HepG2 (cell line): ENCODE results near the gene TOB1. TPM values are rescaled to one million over a fixed set of nuclear protein-coding genes. Genes with fewer than 3 reads are reported as not detected.

Experiments used
- ATAC-seq: fragments of 200-7000 bp; cut with Tn5 transposase; 3 replicates; pipeline ENCODE4 v1.9.1; 2020; ENCODE audit warnings: mild to moderate bottlenecking, moderate library complexity
- BruUV-seq: library from RNA; stranded (reverse); fragments of 400-500 nt; replicated peaks from 2 replicates; lab custom pipeline; 2021; lab: Mats Ljungman, UMichigan
- CTCF ChIA-PET: fragments of 300-600 bp; formaldehyde crosslinking; extraction: SDS; loops from one replicate; lab custom pipeline; 2021; ENCODE audit warnings: low total read pairs, inconsistent platforms, low intra/inter-chr PET ratio; lab: Yijun Ruan, JAX
- POLR2A ChIA-PET: fragments of 350-600 bp; sonication (Branson Sonifier 250); formaldehyde crosslinking; loops from one replicate; lab custom pipeline; 2020; ENCODE audit warnings: antibody characterized with exemption, inconsistent platforms; lab: Yijun Ruan, JAX
- DNase-seq: peaks from one replicate; pipeline ENCODE4 v3.0.0-alpha.2; 2015; ENCODE audit warnings: low spot score
- FAIRE-seq: peaks from 3 replicates; lab custom pipeline; 2011; peaks lifted over from hg19 to GRCh38; lab: Jason Lieb, UNC
- H2AFZ ChIP-seq: one replicate; pipeline ENCODE4 v1.6.1; 2011; ENCODE audit warnings: low read length, inconsistent platforms
- H3K27ac ChIP-seq: fragments of 300-600 bp; 3 replicates; pipeline ENCODE4 v1.8.0; 2011; ENCODE audit warnings: mixed run types, mild to moderate bottlenecking, mixed read lengths, low read length, inconsistent platforms; ENCODE audit not compliant: insufficient read depth; ENCODE audit errors: extremely low read length
- H3K27me3 ChIP-seq, 2 experiments: fragments of 200-600 bp in 1 of 2; 2 replicates in 1 of 2; 3 replicates in 1 of 2; pipeline versions ENCODE4 v1.6.0 to v1.8.0; 2011; ENCODE audit warnings: low read length in 2 of 2, mild to moderate bottlenecking in 2 of 2, moderate library complexity in 2 of 2, inconsistent platforms in 1 of 2; ENCODE audit not compliant: insufficient read depth in 2 of 2, control insufficient read depth in 1 of 2
- H3K36me3 ChIP-seq, 2 experiments: fragments of 200-600 bp in 1 of 2; replicated peaks in 1 of 2; 2 replicates in 1 of 2; 3 replicates in 1 of 2; pipeline versions ENCODE4 v1.5.1 to v1.8.0; 2011; ENCODE audit warnings: low read length in 2 of 2, inconsistent platforms in 1 of 2; ENCODE audit not compliant: insufficient read depth in 2 of 2, control insufficient read depth in 1 of 2
- H3K4me1 ChIP-seq: 2 replicates; pipeline ENCODE4 v1.5.1; 2012; ENCODE audit warnings: low read length, inconsistent platforms; ENCODE audit not compliant: insufficient read depth
- H3K4me2 ChIP-seq: 2 replicates; pipeline ENCODE4 v1.6.0; 2011; ENCODE audit warnings: low read depth, low read length, inconsistent platforms
- H3K4me3 ChIP-seq, 3 experiments: fragments of 200-600 bp in 1 of 3; sonication (generic), shearing (Covaris generic) in 1 of 3; replicated peaks in 1 of 3; 2 replicates each; pipeline ENCODE4 v1.5.1; 2011 to 2016; ENCODE audit warnings: low read length in 3 of 3, inconsistent platforms in 2 of 3, low read depth in 2 of 3, mild to moderate bottlenecking in 2 of 3, control low read depth in 1 of 3, mixed read lengths in 1 of 3; ENCODE audit not compliant: insufficient read depth in 1 of 3
- H3K79me2 ChIP-seq: one replicate; pipeline ENCODE4 v1.6.1; 2011; ENCODE audit warnings: low read length, inconsistent platforms; ENCODE audit not compliant: insufficient read depth
- H3K9ac ChIP-seq: 2 replicates; pipeline ENCODE4 v1.6.0; 2011; ENCODE audit warnings: mild to moderate bottlenecking, low read depth, low read length, inconsistent platforms; ENCODE audit not compliant: insufficient read depth
- H3K9me3 ChIP-seq: 2 replicates; pipeline ENCODE4 v1.5.1; 2012; ENCODE audit warnings: mild to moderate bottlenecking, low read length
- H4K20me1 ChIP-seq: 2 replicates; pipeline ENCODE4 v1.6.0; 2011; ENCODE audit warnings: inconsistent platforms, mild to moderate bottlenecking, low read length, moderate library complexity; ENCODE audit not compliant: insufficient read depth
- ARNTL ChIP-seq: sonication (generic); formaldehyde crosslinking; IDR thresholded peaks from 2 replicates; pipeline ENCODE4 v1.4.0; 2020; ENCODE audit warnings: mild to moderate bottlenecking, missing genetic modification reagents
- ATF7 ChIP-seq, 2 experiments: fragments of 450-650 bp in 1 of 2; sonication (generic) in 1 of 2; formaldehyde crosslinking in 1 of 2; IDR thresholded peaks; 2 replicates each; pipeline versions ENCODE4 v1.4.0 to v1.6.1; 2016 to 2020; ENCODE audit warnings: antibody characterized with exemption in 1 of 2, mild to moderate bottlenecking in 1 of 2, missing genetic modification reagents in 1 of 2
- CENPT ChIP-seq: sonication (generic); formaldehyde crosslinking; IDR thresholded peaks from 2 replicates; pipeline ENCODE4 v1.8.0; 2022; ENCODE audit warnings: low read depth, mild to moderate bottlenecking, moderate library complexity, missing genetic modification reagents
- E2F5 ChIP-seq: sonication (generic); formaldehyde crosslinking; conservative IDR thresholded peaks from 2 replicates; pipeline ENCODE4 v1.4.0; 2020; ENCODE audit warnings: missing genetic modification reagents
- ETV6 ChIP-seq: sonication (generic); formaldehyde crosslinking; conservative IDR thresholded peaks from 2 replicates; pipeline ENCODE4 v1.4.0; 2020; ENCODE audit warnings: missing genetic modification reagents
- NR2F6 ChIP-seq, 2 experiments: IDR thresholded peaks; 2 replicates each; pipeline ENCODE4 v1.6.1; 2016; ENCODE audit warnings: antibody characterized with exemption in 1 of 2, mild to moderate bottlenecking in 1 of 2
- PAF1 ChIP-seq: IDR thresholded peaks from 2 replicates; pipeline ENCODE4 v1.6.1; 2016; ENCODE audit warnings: missing genetic modification reagents, missing compliant biosample characterization
- SRSF9 ChIP-seq: fragments of 200-400 bp; formaldehyde crosslinking; IDR thresholded peaks from 2 replicates; pipeline ENCODE4 v1.6.1; 2018; ENCODE audit warnings: borderline replicate concordance, mild to moderate bottlenecking, low read depth, low read length; ENCODE audit not compliant: insufficient read depth, poor library complexity, severe bottlenecking
- TBX2 ChIP-seq: sonication (generic); formaldehyde crosslinking; IDR thresholded peaks from 2 replicates; pipeline ENCODE4 v1.5.0; 2020; ENCODE audit warnings: missing genetic modification reagents, mild to moderate bottlenecking, borderline replicate concordance
- YEATS4 ChIP-seq: sonication (generic); formaldehyde crosslinking; IDR thresholded peaks from 2 replicates; pipeline ENCODE4 v1.4.0; 2020; ENCODE audit warnings: missing genetic modification reagents, borderline replicate concordance
- ZFP37 ChIP-seq: sonication (generic); formaldehyde crosslinking; IDR thresholded peaks from 2 replicates; pipeline ENCODE4 v1.4.0; 2020; ENCODE audit warnings: missing genetic modification reagents, borderline replicate concordance
- ZIK1 ChIP-seq: sonication (generic); formaldehyde crosslinking; IDR thresholded peaks from 2 replicates; pipeline ENCODE4 v1.5.0; 2020; ENCODE audit warnings: mild to moderate bottlenecking, low read depth, missing genetic modification reagents, borderline replicate concordance
- ZNF234 ChIP-seq: sonication (generic); formaldehyde crosslinking; conservative IDR thresholded peaks from 2 replicates; pipeline ENCODE4 v1.5.1; 2020; ENCODE audit warnings: mild to moderate bottlenecking, missing genetic modification reagents
- ZNF44 ChIP-seq: sonication (generic); formaldehyde crosslinking; IDR thresholded peaks from 2 replicates; pipeline ENCODE4 v1.5.1; 2020; ENCODE audit warnings: mild to moderate bottlenecking, missing genetic modification reagents
- ZNF574 ChIP-seq: sonication (generic); formaldehyde crosslinking; IDR thresholded peaks from 2 replicates; pipeline ENCODE4 v1.4.0; 2020; ENCODE audit warnings: missing genetic modification reagents
- ZNF670 ChIP-seq: sonication (generic); formaldehyde crosslinking; IDR thresholded peaks from 2 replicates; pipeline ENCODE4 v1.8.0; 2022; ENCODE audit warnings: mild to moderate bottlenecking, missing genetic modification reagents, borderline replicate concordance
- WGBS: methylation state at CpG from one replicate; pipeline ENCODE4 v1.1.6; 2017; ENCODE audit warnings: low lambda C conversion rate; 5-methylcytosine and 5-hydroxymethylcytosine counted together
- in situ Hi-C: cut with HindIII; loops from 2 replicates; pipeline ENCODE4 v1.10.0; 2017; ENCODE audit warnings: low pct_unique_long_range_greater_than_20kb; ENCODE audit not compliant: extremely low pct_ligation_motif_present
- intact Hi-C: fragments of 100-400 bp; cut with micrococcal nuclease; formaldehyde crosslinking; loops from one replicate; pipeline ENCODE4 v1.10.0; 2022; ENCODE audit not compliant: unreplicated experiment
- polyA plus RNA-seq, 8 experiments: library from polyadenylated mRNA; depleted of rRNA in 3 of 8; stranded (reverse) in 7 of 8; unstranded in 1 of 8; fragments of >200 nt; fragmentation: Illumina TruSeq in 4 of 8; extraction: Trizol in 4 of 8; gene quantifications; 2 replicates each; pipeline versions ENCODE4 v1.2.1 to v1.2.3, GENCODE V29; 2011 to 2016; ENCODE audit warnings: low read depth in 4 of 8, missing spikeins in 1 of 8, mixed read lengths in 1 of 8; ENCODE audit not compliant: insufficient read depth in 1 of 8
- total RNA-seq, 5 experiments: library from RNA; depleted of rRNA; stranded (reverse); fragments of >200 nt; fragmentation: Illumina TruSeq; extraction: Trizol; gene quantifications; 2 replicates each; pipeline ENCODE4 v1.2.3, GENCODE V29; 2016; ENCODE audit warnings: low read depth in 1 of 5
- TF ChIP-seq, protein P1 (sequence below): sonication (generic); formaldehyde crosslinking; IDR thresholded peaks from 2 replicates; pipeline ENCODE4 v1.8.0; 2022; ENCODE audit warnings: missing genetic modification reagents, mild to moderate bottlenecking, inconsistent platforms, borderline replicate concordance

The TOB1 gene
- total and polyA plus RNA-seq, 2 of the 13 experiments (the other 11 are each of a cell fraction or from before 2014, with no cell fraction given): 21.9 to 57.7 TPM

- TF ChIP-seq TBX2 (CRISPR knock-in tag): no peak
- TF ChIP-seq ARNTL (CRISPR knock-in tag): no peak
- no peak for TF ChIP-seq ETV6 (CRISPR knock-in tag)
- no peak for TF ChIP-seq ZNF44 (CRISPR knock-in tag)
- no peak for TF ChIP-seq ZNF234 (CRISPR knock-in tag)
- no peak for TF ChIP-seq ATF7 (IDR thresholded peaks at IDR 0.05)
- no peak for TF ChIP-seq ATF7 (CRISPR knock-in tag; IDR thresholded peaks at IDR 0.05)
- TF ChIP-seq CENPT (CRISPR knock-in tag): no peak
- TF ChIP-seq YEATS4: no peak
- TF ChIP-seq ZNF670 (CRISPR knock-in tag): no peak
- no peak for TF ChIP-seq ZIK1 (CRISPR knock-in tag)
- TF ChIP-seq, protein P1, sequence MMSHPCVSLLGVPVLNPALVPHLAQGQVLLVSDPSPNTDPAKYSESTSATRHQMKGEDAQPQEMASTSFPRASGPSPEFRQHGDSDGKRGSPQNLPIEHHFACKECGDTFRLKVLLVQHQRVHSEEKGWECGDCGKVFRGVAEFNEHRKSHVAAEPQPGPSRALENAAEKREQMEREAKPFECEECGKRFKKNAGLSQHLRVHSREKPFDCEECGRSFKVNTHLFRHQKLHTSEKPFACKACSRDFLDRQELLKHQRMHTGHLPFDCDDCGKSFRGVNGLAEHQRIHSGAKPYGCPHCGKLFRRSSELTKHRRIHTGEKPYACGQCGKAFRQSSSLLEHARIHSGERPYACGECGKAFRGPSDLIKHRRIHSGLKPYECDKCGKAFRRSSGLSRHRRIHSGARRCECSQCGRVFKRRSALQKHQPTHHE: no peak
- no peak for TF ChIP-seq ZFP37 (CRISPR knock-in tag)
- no peak for TF ChIP-seq ZNF574
- no peak for TF ChIP-seq E2F5 (CRISPR knock-in tag)
- TF ChIP-seq NR2F6 (IDR thresholded peaks at IDR 0.05): no peak
- TF ChIP-seq NR2F6 (CRISPR knock-in tag; IDR thresholded peaks at IDR 0.05): no peak
- no peak for TF ChIP-seq SRSF9
- no peak for TF ChIP-seq PAF1 (CRISPR knock-in tag)
- FAIRE-seq: no peak
- H3K9ac ChIP-seq: no peak overlapping the region
- no peak for DNase-seq
- 39% methylated on average over 4 of the region's 4 CpGs for WGBS
- H3K4me2 ChIP-seq: no peak overlapping the region
- H3K9me3 ChIP-seq: no peaks in the 10 kb centered on the region
- peaks cover 9% of the 10 kb centered on the region for H3K79me2 ChIP-seq
- in situ Hi-C loops: no loop called here
- peaks cover 23% of the 10 kb centered on the region for H3K4me1 ChIP-seq
- ChIA-PET CTCF (no interaction called here), POLR2A (interaction anchor here (1.0 to 3.6 kb wide), 4 partner anchors 8 to 73 kb away, joined by 3 to 14 read pairs (median 6); no protein-coding TSS in a partner anchor)
- no peak for ATAC-seq
- no peaks in the 10 kb centered on the region for H4K20me1 ChIP-seq
- no TSS peak for BruUV-seq
- no peaks in the 10 kb centered on the region; a peak in 1 of 5 replicates for H3K27me3 ChIP-seq
- intact Hi-C loops: no loop called here
- H3K4me3 ChIP-seq: no peak overlapping the region
- H3K36me3 ChIP-seq: no peaks in the 10 kb centered on the region
- H3K27ac ChIP-seq: no peak overlapping the region
- H2AFZ ChIP-seq: no peak overlapping the region
Observed at GRCh38 chr17:50871364-50871763, 5.2 kb upstream of the TOB1 start.
